Neural progenitor cell (in vitro differentiated cells): ENCODE measurements around the gene MTHFD2L.

Experiments used
- CTCF ChIP-seq: fragments of 200-600 bp; sonication (generic); IDR thresholded peaks from 2 replicates; pipeline ENCODE4 v1.5.1; 2017; ENCODE audit warnings: antibody characterized with exemption, mild to moderate bottlenecking
- EZH2 ChIP-seq: fragments of 200-600 bp; sonication (generic); IDR thresholded peaks from 2 replicates; pipeline ENCODE4 v1.6.1; 2017; ENCODE audit warnings: antibody characterized with exemption, mild to moderate bottlenecking, moderate library complexity
- EZH2phosphoT487 ChIP-seq: fragments of 200-600 bp; sonication (generic); IDR thresholded peaks from 2 replicates; pipeline ENCODE4 v1.6.1; 2017; ENCODE audit warnings: antibody characterized with exemption

GRCh38 chr4:74111990-74112389 is 45.9 kb upstream of the MTHFD2L start:
- no peak for TF ChIP-seq CTCF
- TF ChIP-seq EZH2 = no peak
- no peak for TF ChIP-seq EZH2phosphoT487
